GM12873 (cell line): ENCODE results near the gene MEGF6.

ENCODE experiments used
- CTCF ChIP-seq: IDR thresholded peaks from 2 replicates; pipeline ENCODE4 v1.5.1; 2012; ENCODE audit warnings: low read depth, mild to moderate bottlenecking, moderate library complexity, low read length, control low read depth; ENCODE audit not compliant: insufficient read depth; ENCODE audit errors: missing control alignments

MEGF6 gene

GRCh38 chr1:3494321-3495308, 116.7 kb downstream of the MEGF6 start:
- TF ChIP-seq CTCF = no peak

- no peak for TF ChIP-seq CTCF
Observed at GRCh38 chr1:3492545-3493246, 118.6 kb downstream of the MEGF6 start.

GRCh38 chr1:3491291-3492246, 119.7 kb downstream of the MEGF6 start:
- TF ChIP-seq CTCF = peak; percentile 97

GRCh38 chr1:3490046-3490745, 121.1 kb downstream of the MEGF6 start:
- TF ChIP-seq CTCF = no peak

- no peak for TF ChIP-seq CTCF
Observed at GRCh38 chr1:3488432-3488831, 122.9 kb downstream of the MEGF6 start.

- TF ChIP-seq CTCF = no peak
Observed at GRCh38 chr1:3485016-3485415, 126.3 kb downstream of the MEGF6 start.
